Adrenal gland (tissue), 12 donors: Measurements from ENCODE around the gene KRT14. TPM values are rescaled to one million over a fixed set of nuclear protein-coding genes. Genes with fewer than 3 reads are reported as not detected.

Source experiments
- DNase-seq, 7 donors: peaks; one replicate each; pipeline ENCODE4 v3.0.0-alpha.2; 2019 to 2020
- H3K27ac ChIP-seq, 5 donors: fragments of 200-600 bp; sonication (generic) in 4 of 5; 1 replicate in 3 of 5; 2 replicates in 2 of 5; pipeline versions ENCODE4 v1.5.1 to v1.8.0; 2016 to 2020; ENCODE audit warnings: mild to moderate bottlenecking in 1 of 5
- H3K27me3 ChIP-seq: fragments of 200-600 bp; 2 replicates; pipeline ENCODE4 v1.8.0; 2021
- H3K36me3 ChIP-seq, 2 donors: fragments of 200-600 bp; replicated peaks in 1 of 2; 1 replicate in 1 of 2; 2 replicates in 1 of 2; pipeline versions ENCODE4 v1.5.1 to v1.8.0; 2018 to 2022
- H3K4me1 ChIP-seq, 2 donors: fragments of 200-600 bp; replicated peaks in 1 of 2; 1 replicate in 1 of 2; 2 replicates in 1 of 2; pipeline versions ENCODE4 v1.5.1 to v1.8.0; 2018 to 2021
- H3K4me3 ChIP-seq, 4 donors: fragments of 200-600 bp; sonication (generic) in 3 of 4; one replicate each; pipeline ENCODE4 v1.5.1; 2016 to 2018
- H3K9me3 ChIP-seq, 3 donors: fragments of 200-600 bp; sonication (generic) in 1 of 3; replicated peaks in 1 of 3; 1 replicate in 2 of 3; 2 replicates in 1 of 3; pipeline versions ENCODE4 v1.5.1 to v1.8.0; 2016 to 2021
- CTCF ChIP-seq, 6 experiments: fragments of 450-650 bp in 4 of 6; fragments of 200-600 bp in 2 of 6; sonication (generic) in 1 of 6; IDR thresholded peaks; 1 replicate in 5 of 6; 2 replicates in 1 of 6; pipeline versions ENCODE4 v1.5.1 to v1.8.0; 2016 to 2021; ENCODE audit warnings: antibody characterized with exemption in 6 of 6, mild to moderate bottlenecking in 2 of 6, moderate library complexity in 1 of 6
- POLR2A ChIP-seq, 2 donors: fragments of 450-650 bp; IDR thresholded peaks; one replicate each; pipeline ENCODE4 v1.6.1; 2017; ENCODE audit warnings: antibody characterized with exemption in 2 of 2, mild to moderate bottlenecking in 2 of 2, moderate library complexity in 1 of 2
- WGBS, 4 donors: extraction: QIAGEN DNeasy Blood & Tissue Kit in 2 of 4; methylation state at CpG; one replicate each; pipeline versions ENCODE4 v1.1.5 to v1.1.7; 2013 to 2017; 5-methylcytosine and 5-hydroxymethylcytosine counted together
- intact Hi-C, 2 donors: fragments of 100-400 bp; cut with DNase I; formaldehyde crosslinking; loops; one replicate each; pipeline versions ENCODE4 v1.14.1 to v1.15.0; 2022 to 2023
- polyA plus RNA-seq, 3 donors: library from polyadenylated mRNA; stranded (reverse); fragments of 200-250 nt in 2 of 3; fragments of 350-450 nt in 1 of 3; fragmentation: Illumina TruSeq in 1 of 3; extraction: RNeasy Lipid Tissue Mini Kit (QIAGEN cat#74804) in 1 of 3; gene quantifications; one replicate each; pipeline ENCODE4 v1.2.3, GENCODE V29; 2013 to 2014
- total RNA-seq, 9 donors: library from RNA; depleted of rRNA in 4 of 9; stranded (reverse); fragments of >200 nt in 4 of 9; fragments of 120-200 nt in 1 of 9; fragmentation: NEBNext Ultra II Directional in 1 of 9; extraction: Animal tissue kit (Norgen Biotek cat#: 25700) in 1 of 9; gene quantifications; one replicate each; pipeline versions ENCODE4 v1.1.0 to v1.2.4, GENCODE V29; 2013 to 2023
- donor health status: healthy with polysubstance abuse.
- donor health status: Bipolar disorder and iron deficiency.
- donor health status: DM: yes; HTN: yes; CAD: no.
- donor health status: DM: no; HTN: no; CAD: no.
- donor health status: DM: no; HTN: no; CAD: no.
- donor health status: DM: yes; HTN: yes; CAD: no.

KRT14 gene
- total and polyA plus RNA-seq, 12 donors: 0.35 to 1.2 TPM; not detected in 10

GRCh38 chr17:41537614-41537954 lies 49.1 kb downstream of the KRT14 start:
- no peaks in the 10 kb centered on the region for H3K9me3 ChIP-seq
- no peaks in the 10 kb centered on the region for H3K4me1 ChIP-seq
- H3K27ac ChIP-seq: peak overlapping the region in 1 of 5 donors; percentile 26
- no peak for TF ChIP-seq POLR2A (IDR thresholded peaks at IDR 0.05)
- 77 to 97% (median 90%) methylated on average over 7 of the region's 7 CpGs for WGBS, 4 donors
- intact Hi-C loops: no loop called here
- H3K4me3 ChIP-seq: no peak overlapping the region
- H3K27me3 ChIP-seq: no peaks in the 10 kb centered on the region
- no peaks in the 10 kb centered on the region for H3K36me3 ChIP-seq
- no peak for DNase-seq

GRCh38 chr17:41536741-41537613 lies 49.7 kb downstream of the KRT14 start:
- intact Hi-C loops: no loop called here
- TF ChIP-seq CTCF (IDR thresholded peaks at IDR 0.05): no peak
- no peak for TF ChIP-seq POLR2A (IDR thresholded peaks at IDR 0.05)
- no peaks in the 10 kb centered on the region for H3K27me3 ChIP-seq
- no peaks in the 10 kb centered on the region for H3K9me3 ChIP-seq
- H3K4me1 ChIP-seq: no peaks in the 10 kb centered on the region
- 81 to 94% (median 85%) methylated on average over 7 of the region's 7 CpGs for WGBS, 4 donors
- DNase-seq: no peak
- peak overlapping the region in 1 of 5 donors; percentile 26 for H3K27ac ChIP-seq
- H3K4me3 ChIP-seq: no peak overlapping the region
- H3K36me3 ChIP-seq: no peaks in the 10 kb centered on the region

- Histone ChIP-seq H3K4me1 (peaks cover 0 to 2% of the 10 kb centered on the region in 2 donors), H3K27ac (no peak overlapping the region), H3K27me3 (no peaks in the 10 kb centered on the region), H3K36me3 (no peaks in the 10 kb centered on the region), H3K4me3 (no peak overlapping the region), H3K9me3 (no peaks in the 10 kb centered on the region)
- TF ChIP-seq CTCF (IDR thresholded peaks at IDR 0.05): no peak
- no peak for TF ChIP-seq POLR2A (IDR thresholded peaks at IDR 0.05)
- intact Hi-C loops: no loop called here
- DNase-seq: no peak
- 51 to 72% (median 64%) methylated on average over 8 to 15 of the region's 15 CpGs for WGBS, 4 donors
These were observed 50.8 kb downstream of the KRT14 start for GRCh38 chr17:41535764-41536481.

GRCh38 chr17:41534899-41535546 lies 51.7 kb downstream of the KRT14 start:
- Histone ChIP-seq H3K4me3 (no peak overlapping the region), H3K27me3 (no peaks in the 10 kb centered on the region), H3K27ac (no peak overlapping the region), H3K9me3 (no peaks in the 10 kb centered on the region), H3K4me1 (peaks cover 5 to 11% of the 10 kb centered on the region in 2 donors), H3K36me3 (no peaks in the 10 kb centered on the region)
- DNase-seq: no peak
- no peak for TF ChIP-seq POLR2A (IDR thresholded peaks at IDR 0.05)
- no peak for TF ChIP-seq CTCF (IDR thresholded peaks at IDR 0.05)
- 65 to 79% (median 72%) methylated on average over 5 to 7 of the region's 7 CpGs for WGBS, 4 donors
- intact Hi-C loops: no loop called here
